ENCODE data around the gene TBCD. TPM values are rescaled to one million over a fixed set of nuclear protein-coding genes. Genes with fewer than 3 reads are reported as not detected.
"Not testable (repeated sequence)": the region's sequence is repeated elsewhere in the genome, so short reads cannot be mapped to it uniquely, and the experiment has no call there.

The TBCD gene
- total RNA-seq, 5 donors from 2014 or later (not counting 1 experiment from before 2014, with no cell fraction given) = 94.4 to 262 (median 223) TPM

GRCh38 chr17:82960419-82961271, 208.8 kb downstream of the TBCD start:
- H3K27ac Mint-ChIP-seq = no peak overlapping the region
- Histone ChIP-seq H3K4me3 (ENCODE audit: control insufficient read depth in 1 of 2, extremely low read depth in 1 of 2, low read length in 1 of 2) (no peak overlapping the region), H3K27ac (ENCODE audit: low read length) (no peak overlapping the region), H3K9me3 (no peaks in the 10 kb centered on the region), H3K4me1 (ENCODE audit: control insufficient read depth in 1 of 2, extremely low read depth in 1 of 2, insufficient read depth in 2 of 2, low read length in 2 of 2) (peaks cover 2 to 9% of the 10 kb centered on the region in 2 experiments), H3K36me3 (ENCODE audit: control insufficient read depth in 2 of 2, extremely low read depth in 1 of 2, insufficient read depth in 1 of 2, low read length in 1 of 2) (peaks cover 2% of the 10 kb centered on the region in 2 donors), H3K27me3 (replicated peaks in 1 of 2; ENCODE audit: control insufficient read depth in 2 of 2, extremely low read depth in 1 of 2, insufficient read depth in 2 of 2, low read length in 1 of 2) (no peaks in the 10 kb centered on the region)
- no peak for DNase-seq
- WGBS (ENCODE audit: insufficient coverage) = 96% methylated on average over 66 of the region's 67 CpGs
- ChIA-PET CTCF (interaction anchor here in 1 of 2 donors (0.6 kb wide), 1 partner anchor 49 kb away, joined by 5 read pairs; no protein-coding TSS in a partner anchor), POLR2A (no interaction called here)
- peaks cover 5% of the 10 kb centered on the region for H3K36me3 Mint-ChIP-seq
- no peaks in the 10 kb centered on the region for H3K9me3 Mint-ChIP-seq
- H3K4me3 Mint-ChIP-seq = no peak overlapping the region
- H3K27me3 Mint-ChIP-seq = no peaks in the 10 kb centered on the region
- no peak for ATAC-seq (replicated peaks in 1 of 4)
- peaks cover 6 to 8% (median 6%) of the 10 kb centered on the region in 3 donors for H3K4me1 Mint-ChIP-seq

DNA sequence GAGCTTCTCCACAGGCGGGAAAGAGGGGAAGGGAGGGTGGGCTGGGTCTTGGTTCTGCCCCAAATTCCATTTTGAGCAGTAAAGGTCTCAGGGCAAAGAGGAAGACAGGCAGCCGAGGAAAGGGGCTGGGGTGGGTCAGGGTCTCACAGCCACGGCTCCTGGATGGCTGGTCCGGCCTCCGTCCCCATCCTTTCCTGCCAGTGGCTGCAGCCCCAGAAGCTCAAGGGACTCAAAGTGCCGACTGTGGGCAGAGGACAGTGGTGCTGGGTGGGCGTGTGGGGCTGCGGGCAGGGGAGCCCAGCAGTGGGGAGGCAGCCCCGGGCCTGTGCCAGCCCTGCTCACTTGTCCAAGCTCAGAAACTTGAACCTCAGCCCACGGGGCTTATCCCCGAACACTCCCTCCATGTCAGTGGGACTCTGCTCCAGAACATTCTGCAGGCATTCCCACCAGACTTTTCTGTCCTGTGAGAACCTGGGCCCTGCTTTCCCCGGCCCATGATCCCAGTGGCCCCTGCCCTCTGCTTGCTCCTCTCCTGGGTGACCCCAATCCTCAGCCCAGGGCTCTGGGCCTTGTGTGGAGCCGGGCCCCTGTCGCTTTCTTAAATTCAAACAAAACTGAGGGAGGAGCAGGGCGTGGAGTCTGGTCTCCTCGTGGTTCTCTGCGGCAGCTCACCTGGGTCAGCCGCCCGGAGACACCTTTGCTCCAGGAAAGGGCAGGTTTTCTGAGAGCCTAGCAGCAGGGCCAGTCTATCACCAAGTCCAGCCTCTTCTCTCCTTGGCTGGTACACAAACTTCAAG, 209.7 kb downstream of the TBCD start:
- peaks cover 6 to 8% (median 6%) of the 10 kb centered on the region in 3 donors for H3K4me1 Mint-ChIP-seq
- H3K36me3 Mint-ChIP-seq = peaks cover 9% of the 10 kb centered on the region
- no peak overlapping the region for H3K27ac Mint-ChIP-seq
- peaks cover 0 to 2% of the 10 kb centered on the region in 2 donors for H3K36me3 ChIP-seq (ENCODE audit: control insufficient read depth in 2 of 2, extremely low read depth in 1 of 2, insufficient read depth in 1 of 2, low read length in 1 of 2)
- no peaks in the 10 kb centered on the region for H3K27me3 Mint-ChIP-seq
- no peaks in the 10 kb centered on the region for H3K9me3 Mint-ChIP-seq
- H3K4me1 ChIP-seq (ENCODE audit: control insufficient read depth in 1 of 2, extremely low read depth in 1 of 2, insufficient read depth in 2 of 2, low read length in 2 of 2) = peaks cover 2 to 9% of the 10 kb centered on the region in 2 experiments
- H3K4me3 Mint-ChIP-seq = no peak overlapping the region
- 94% methylated on average over 18 of the region's 19 CpGs for WGBS (ENCODE audit: insufficient coverage)
- POLR2A ChIA-PET = no interaction called here
- CTCF ChIA-PET = interaction anchor here in 1 of 2 donors (0.6 kb wide), 1 partner anchor 50 kb away, joined by 5 read pairs; no protein-coding TSS in a partner anchor
- no peak overlapping the region for H3K4me3 ChIP-seq (ENCODE audit: control insufficient read depth in 1 of 2, extremely low read depth in 1 of 2, low read length in 1 of 2)
- no peak overlapping the region for H3K27ac ChIP-seq (ENCODE audit: low read length)
- DNase-seq (no peak), ATAC-seq (replicated peaks in 1 of 4) (no peak)
- no peaks in the 10 kb centered on the region for H3K9me3 ChIP-seq
- no peaks in the 10 kb centered on the region for H3K27me3 ChIP-seq (replicated peaks in 1 of 2; ENCODE audit: control insufficient read depth in 2 of 2, extremely low read depth in 1 of 2, insufficient read depth in 2 of 2, low read length in 1 of 2)

DNA sequence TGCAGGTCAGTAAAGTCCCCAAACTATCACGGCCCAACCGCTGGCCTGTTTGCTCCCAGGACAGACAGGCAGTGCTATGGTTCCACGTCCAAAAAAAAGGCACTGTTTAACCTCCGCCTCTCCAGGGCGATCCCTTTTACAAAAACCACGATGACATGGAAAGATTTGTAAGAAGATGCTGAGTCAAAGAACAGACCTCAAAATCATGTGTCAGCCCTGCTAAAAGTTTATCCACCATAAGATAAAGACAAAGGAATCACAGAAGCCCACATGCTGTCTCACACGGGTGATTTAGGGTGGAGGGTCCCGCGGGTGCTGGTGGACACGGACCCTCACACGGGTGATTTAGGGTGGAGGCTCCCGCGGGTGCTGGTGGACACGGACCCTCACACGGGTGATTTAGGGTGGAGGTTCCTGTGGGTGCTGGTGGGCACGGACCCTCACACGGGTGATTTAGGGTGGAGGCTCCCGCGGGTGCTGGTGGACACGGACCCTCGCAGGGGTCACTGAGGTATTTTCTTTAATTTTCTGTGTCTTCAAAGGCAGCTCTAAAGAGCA, 210.4 kb downstream of the TBCD start:
- Histone ChIP-seq H3K4me3 (ENCODE audit: control insufficient read depth in 1 of 2, extremely low read depth in 1 of 2, low read length in 1 of 2) (no peak overlapping the region), H3K27me3 (replicated peaks in 1 of 2; ENCODE audit: control insufficient read depth in 2 of 2, extremely low read depth in 1 of 2, insufficient read depth in 2 of 2, low read length in 1 of 2) (no peaks in the 10 kb centered on the region), H3K36me3 (ENCODE audit: control insufficient read depth in 2 of 2, extremely low read depth in 1 of 2, insufficient read depth in 1 of 2, low read length in 1 of 2) (peaks cover 0 to 2% of the 10 kb centered on the region in 2 donors), H3K4me1 (ENCODE audit: control insufficient read depth in 1 of 2, extremely low read depth in 1 of 2, insufficient read depth in 2 of 2, low read length in 2 of 2) (peaks cover 2 to 9% of the 10 kb centered on the region in 2 experiments), H3K27ac (ENCODE audit: low read length) (no peak overlapping the region), H3K9me3 (no peaks in the 10 kb centered on the region)
- POLR2A ChIA-PET = no interaction called here
- peaks cover 6 to 8% (median 6%) of the 10 kb centered on the region in 3 donors for H3K4me1 Mint-ChIP-seq
- H3K4me3 Mint-ChIP-seq = no peak overlapping the region
- no peaks in the 10 kb centered on the region for H3K27me3 Mint-ChIP-seq
- DNase-seq = no peak
- H3K36me3 Mint-ChIP-seq = peaks cover 12% of the 10 kb centered on the region
- CTCF ChIA-PET = no interaction called here
- no peak for ATAC-seq (replicated peaks in 1 of 4)
- H3K9me3 Mint-ChIP-seq = no peaks in the 10 kb centered on the region
- WGBS (ENCODE audit: insufficient coverage) = 90% methylated on average over 10 of the region's 21 CpGs
- no peak overlapping the region for H3K27ac Mint-ChIP-seq

DNA sequence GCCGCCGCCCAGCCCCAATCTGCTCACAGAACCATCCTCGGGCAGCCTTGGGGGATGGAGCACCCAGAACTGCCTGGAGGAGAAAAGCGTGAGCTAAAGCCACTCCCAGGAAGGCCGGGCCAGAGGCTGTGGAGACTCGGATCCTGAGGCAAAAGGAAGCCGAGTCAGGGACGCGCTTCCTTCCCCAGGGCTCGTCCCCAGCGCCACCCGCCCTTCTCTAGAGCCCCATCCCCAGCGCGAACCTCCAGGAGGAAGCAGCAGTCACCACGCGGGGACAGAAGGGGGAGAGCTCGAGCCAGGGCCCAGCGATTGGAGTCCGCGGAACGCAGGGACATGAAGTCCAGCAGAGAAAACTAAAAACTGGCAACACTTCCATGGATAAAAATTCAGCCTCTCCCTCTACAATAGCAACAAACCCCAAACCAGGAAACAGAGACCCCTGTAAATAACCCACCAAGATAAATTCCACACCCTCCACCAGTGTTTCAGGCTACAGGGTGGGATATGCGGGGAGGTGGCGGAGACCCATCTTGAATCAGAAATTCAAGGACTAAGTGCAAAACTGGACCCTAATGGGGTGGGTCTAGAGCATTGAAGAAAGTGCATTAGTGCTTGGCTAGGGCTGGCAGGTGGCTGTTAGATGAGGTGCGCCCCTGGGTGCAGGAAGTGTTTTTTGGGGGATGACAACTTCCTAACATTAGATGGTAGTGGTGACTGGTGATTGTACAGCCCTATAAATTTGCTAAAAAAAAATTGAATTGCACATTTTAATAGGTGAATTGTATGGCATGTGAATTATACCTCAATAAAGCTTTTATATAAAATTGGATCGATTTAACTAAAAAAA, 211.5 kb downstream of the TBCD start:
- peak in 26 of 35 experiments; percentile 5 to 53 (median 26) for DNase-seq
- H3K27ac ChIP-seq (ENCODE audit: low read length) = no peak overlapping the region
- H3K4me1 ChIP-seq (ENCODE audit: control insufficient read depth in 1 of 2, extremely low read depth in 1 of 2, insufficient read depth in 2 of 2, low read length in 2 of 2) = peaks cover 2 to 9% of the 10 kb centered on the region in 2 experiments
- no peaks in the 10 kb centered on the region for H3K9me3 ChIP-seq
- no peaks in the 10 kb centered on the region for H3K27me3 Mint-ChIP-seq
- H3K27ac Mint-ChIP-seq = no peak overlapping the region
- H3K4me3 ChIP-seq (ENCODE audit: control insufficient read depth in 1 of 2, extremely low read depth in 1 of 2, low read length in 1 of 2) = no peak overlapping the region
- H3K36me3 ChIP-seq (ENCODE audit: control insufficient read depth in 2 of 2, extremely low read depth in 1 of 2, insufficient read depth in 1 of 2, low read length in 1 of 2) = peaks cover 0 to 2% of the 10 kb centered on the region in 2 donors
- ChIA-PET CTCF (interaction anchor here in 1 of 2 donors (0.7 kb wide), 1 partner anchor 42 kb away, joined by 4 read pairs; no protein-coding TSS in a partner anchor), POLR2A (no interaction called here)
- H3K4me1 Mint-ChIP-seq = peaks cover 6 to 8% (median 6%) of the 10 kb centered on the region in 3 donors
- WGBS (ENCODE audit: insufficient coverage) = 44% methylated on average over 17 of the region's 25 CpGs
- H3K9me3 Mint-ChIP-seq = no peaks in the 10 kb centered on the region
- peak overlapping the region in 1 of 3 donors; percentile 27 for H3K4me3 Mint-ChIP-seq
- peak; percentile 67 to 77 (median 72) for ATAC-seq (replicated peaks in 1 of 4)
- no peaks in the 10 kb centered on the region for H3K27me3 ChIP-seq (replicated peaks in 1 of 2; ENCODE audit: control insufficient read depth in 2 of 2, extremely low read depth in 1 of 2, insufficient read depth in 2 of 2, low read length in 1 of 2)
- peaks cover 12% of the 10 kb centered on the region for H3K36me3 Mint-ChIP-seq

DNA sequence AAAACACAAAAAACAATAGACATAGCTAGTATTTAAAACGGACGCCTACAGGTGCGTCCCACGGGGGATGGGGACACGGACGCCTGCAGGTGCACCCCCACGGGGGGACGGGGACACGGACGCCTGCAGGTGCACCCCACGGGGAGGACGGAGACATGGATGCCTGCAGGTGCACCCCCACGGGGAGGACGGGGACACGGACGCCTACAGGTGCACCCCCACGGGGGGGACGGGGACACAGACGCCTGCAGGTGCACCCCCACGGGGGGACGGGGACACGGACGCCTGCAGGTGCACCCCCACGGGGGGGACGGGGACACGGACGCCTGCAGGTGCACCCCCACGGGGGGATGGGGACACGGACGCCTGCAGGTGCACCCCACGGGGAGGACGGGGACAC, 212.6 kb downstream of the TBCD start:
- H3K9me3 ChIP-seq; DNase-seq; H3K4me3 ChIP-seq (ENCODE audit: control insufficient read depth in 1 of 2, extremely low read depth in 1 of 2, low read length in 1 of 2); ATAC-seq (replicated peaks in 1 of 4); H3K27ac ChIP-seq (ENCODE audit: low read length); H3K27ac Mint-ChIP-seq; H3K27me3 Mint-ChIP-seq; H3K4me3 Mint-ChIP-seq; H3K36me3 Mint-ChIP-seq; H3K27me3 ChIP-seq (replicated peaks in 1 of 2; ENCODE audit: control insufficient read depth in 2 of 2, extremely low read depth in 1 of 2, insufficient read depth in 2 of 2, low read length in 1 of 2); H3K4me1 ChIP-seq (ENCODE audit: control insufficient read depth in 1 of 2, extremely low read depth in 1 of 2, insufficient read depth in 2 of 2, low read length in 2 of 2); H3K4me1 Mint-ChIP-seq; POLR2A ChIA-PET; H3K36me3 ChIP-seq (ENCODE audit: control insufficient read depth in 2 of 2, extremely low read depth in 1 of 2, insufficient read depth in 1 of 2, low read length in 1 of 2); H3K9me3 Mint-ChIP-seq: not testable (repeated sequence)
- CTCF ChIA-PET = interaction anchor here (0.6 to 0.7 kb wide), 3 partner anchors 38 to 46 kb away, joined by 3 to 6 read pairs (median 4); no protein-coding TSS in a partner anchor
- WGBS (ENCODE audit: insufficient coverage) = 94% methylated on average over 25 of the region's 32 CpGs
